Activated T-helper 17 cell treated with anti-CD3 and anti-CD28 coated beads, Interleukin-2, amount 50 U/mL, for 72 hours (primary cell): ENCODE measurements around the gene GPRIN2. TPM values are rescaled to one million over a fixed set of nuclear protein-coding genes. Genes with fewer than 3 reads are reported as not detected.
"Not testable (repeated sequence)": the region's sequence is repeated elsewhere in the genome, so short reads cannot be mapped to it uniquely, and the experiment has no call there.

Experiments
- ATAC-seq: fragments of 150-1000 bp; cut with Tn5 transposase; replicated peaks from 2 replicates; pipeline ENCODE4 v1.10.0; 2021; ENCODE audit warnings: mild to moderate bottlenecking, moderate library complexity
- H3K27ac Mint-ChIP-seq: one replicate; pipeline ENCODE4 v1.8.0; 2022; ENCODE audit warnings: mixed read lengths
- H3K27me3 Mint-ChIP-seq: one replicate; pipeline ENCODE4 v1.8.0; 2022; ENCODE audit warnings: mixed read lengths
- H3K36me3 Mint-ChIP-seq: one replicate; pipeline ENCODE4 v1.8.0; 2022; ENCODE audit warnings: low read depth, mild to moderate bottlenecking, mixed read lengths
- H3K4me1 Mint-ChIP-seq: one replicate; pipeline ENCODE4 v1.8.0; 2022; ENCODE audit warnings: mixed read lengths
- H3K4me3 Mint-ChIP-seq: one replicate; pipeline ENCODE4 v1.8.0; 2022; ENCODE audit warnings: mild to moderate bottlenecking, mixed read lengths
- H3K9me3 Mint-ChIP-seq: one replicate; pipeline ENCODE4 v1.8.0; 2022; ENCODE audit warnings: mixed read lengths
- total RNA-seq, 2 donors: library from RNA; stranded (reverse); gene quantifications; one replicate each; pipeline ENCODE4 v1.2.3, GENCODE V29; 2022

GPRIN2 gene
- total RNA-seq, 2 donors from 2014 or later, result not detected

DNA sequence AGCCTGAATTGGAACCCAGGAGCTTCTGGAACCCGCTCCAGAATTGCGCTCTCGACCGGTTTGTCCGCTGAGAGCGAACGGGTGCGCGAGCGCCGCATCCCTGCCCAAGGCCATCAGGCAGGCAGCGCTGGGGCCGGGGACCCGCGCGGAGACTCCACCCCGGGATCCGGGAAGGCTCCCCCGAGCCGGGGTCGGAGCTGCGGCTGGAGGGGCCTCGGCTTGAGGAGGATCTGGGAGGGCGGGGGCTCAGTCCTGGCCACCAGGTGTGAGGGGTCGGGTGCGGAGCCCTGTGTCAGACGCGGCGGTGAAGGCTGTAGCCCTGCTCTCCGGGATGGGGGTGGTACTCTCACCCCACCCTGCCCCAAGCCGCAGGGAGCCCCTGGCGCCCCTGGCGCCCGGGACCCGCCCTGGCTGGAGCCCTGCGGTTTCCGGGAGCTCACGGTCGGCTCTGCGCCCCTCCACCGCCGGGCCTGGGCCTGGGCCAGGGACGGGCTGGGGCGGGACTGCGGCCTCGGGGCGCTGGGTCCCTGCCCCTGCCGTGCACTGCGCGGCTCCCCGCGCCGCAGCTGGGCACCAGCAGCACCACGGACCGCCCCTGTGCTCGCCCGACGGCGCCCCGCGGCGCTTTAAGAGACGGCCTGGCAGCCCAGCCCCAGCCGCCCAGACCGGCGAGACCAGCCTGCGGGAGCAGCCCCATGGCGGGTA is 22.2 kb upstream of the GPRIN2 start, which contains the start of gene SYT15:
Gene SYT15 (plus strand): TSS at position 655 of the 705 bp plus-strand sequence. CDS start 41 bp downstream, at position 696.
- not testable (repeated sequence) for H3K4me1 Mint-ChIP-seq, H3K9me3 Mint-ChIP-seq, H3K4me3 Mint-ChIP-seq, H3K27me3 Mint-ChIP-seq, H3K36me3 Mint-ChIP-seq, H3K27ac Mint-ChIP-seq, ATAC-seq

DNA sequence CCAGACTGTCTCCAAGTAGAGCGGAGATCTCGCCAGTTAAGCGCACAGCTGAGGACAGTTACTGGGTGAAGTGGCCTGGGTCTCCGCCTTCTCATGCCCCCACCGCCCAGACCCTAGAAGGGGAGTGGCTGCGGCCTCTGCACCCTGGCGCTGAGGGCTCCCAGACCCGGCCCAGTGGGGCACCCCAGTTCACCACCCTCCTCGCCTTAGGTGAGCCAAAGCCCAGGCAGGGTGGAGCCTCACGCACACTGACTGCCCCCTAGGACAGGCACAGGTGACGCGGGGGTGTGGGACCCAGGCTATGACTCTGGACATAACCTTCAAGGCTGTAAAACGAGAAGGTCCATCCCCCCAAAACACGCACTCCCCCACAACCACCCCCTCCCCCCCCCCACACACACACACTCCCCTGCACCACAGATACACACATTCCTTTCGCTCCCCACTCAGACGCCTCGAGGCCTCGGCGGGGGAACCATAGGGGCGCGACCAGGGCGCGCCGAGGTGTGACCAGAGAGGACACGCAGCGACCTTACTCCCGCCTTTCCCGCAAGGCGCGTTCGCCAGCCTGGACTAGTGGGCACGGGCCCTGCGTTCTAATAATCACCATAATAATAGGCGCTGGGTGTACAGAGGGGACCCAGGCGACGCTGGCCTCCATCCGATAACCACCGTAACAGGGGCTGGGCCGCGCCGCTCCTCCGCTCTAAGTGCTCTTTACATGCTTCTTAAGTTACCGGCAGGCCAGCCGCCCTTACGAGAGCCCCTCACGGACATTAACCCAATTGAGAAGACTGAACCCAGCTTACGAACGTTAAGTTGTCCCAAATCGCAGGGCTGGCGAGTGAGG is 21.4 kb upstream of the GPRIN2 start:
- not testable (repeated sequence) for H3K36me3 Mint-ChIP-seq, H3K4me1 Mint-ChIP-seq, ATAC-seq, H3K27ac Mint-ChIP-seq, H3K9me3 Mint-ChIP-seq, H3K27me3 Mint-ChIP-seq, H3K4me3 Mint-ChIP-seq

DNA sequence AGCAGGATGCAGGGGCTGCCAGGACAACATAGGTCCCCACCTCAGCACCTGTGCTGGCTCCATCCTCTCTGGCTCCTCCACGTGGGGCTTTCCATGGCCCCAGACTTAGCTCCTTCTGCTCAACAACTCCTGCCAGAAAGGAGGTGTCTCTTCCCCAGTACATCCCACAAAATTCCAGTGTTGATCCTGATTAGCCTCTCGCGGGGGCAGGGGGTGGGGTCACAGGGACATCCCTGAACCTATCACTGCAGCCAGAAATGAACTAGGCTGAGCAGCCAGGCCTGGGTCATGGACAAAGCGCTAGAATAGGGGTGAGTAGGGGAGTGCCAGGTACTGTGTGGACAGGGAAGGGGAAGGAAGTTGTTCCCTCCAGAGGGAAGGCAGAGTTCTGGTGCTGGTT is 17.4 kb upstream of the GPRIN2 start:
- H3K9me3 Mint-ChIP-seq, H3K27ac Mint-ChIP-seq, H3K4me1 Mint-ChIP-seq, H3K4me3 Mint-ChIP-seq, H3K27me3 Mint-ChIP-seq, ATAC-seq, H3K36me3 Mint-ChIP-seq: not testable (repeated sequence)

DNA sequence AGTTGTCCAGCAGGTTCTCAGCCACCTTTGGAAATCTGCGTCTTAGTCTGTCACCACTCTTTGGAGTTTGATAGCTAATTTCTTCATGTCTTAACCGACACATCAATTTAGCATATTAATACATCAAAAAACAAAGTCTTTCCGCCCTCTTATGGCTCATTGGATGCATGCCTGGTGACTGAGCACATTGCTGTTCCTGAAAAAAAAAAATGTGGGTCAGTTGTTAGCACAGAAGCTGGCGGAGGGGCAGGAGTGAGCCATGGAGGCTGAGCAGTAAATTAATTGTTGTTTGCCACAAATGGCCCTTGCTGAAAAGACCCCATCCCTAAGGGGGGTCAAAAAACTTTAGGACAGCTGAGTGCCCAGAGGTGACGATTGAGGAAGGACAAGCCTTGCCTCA is 16.9 kb upstream of the GPRIN2 start:
- H3K4me1 Mint-ChIP-seq, H3K27ac Mint-ChIP-seq, H3K4me3 Mint-ChIP-seq, ATAC-seq, H3K36me3 Mint-ChIP-seq, H3K9me3 Mint-ChIP-seq, H3K27me3 Mint-ChIP-seq: not testable (repeated sequence)

DNA sequence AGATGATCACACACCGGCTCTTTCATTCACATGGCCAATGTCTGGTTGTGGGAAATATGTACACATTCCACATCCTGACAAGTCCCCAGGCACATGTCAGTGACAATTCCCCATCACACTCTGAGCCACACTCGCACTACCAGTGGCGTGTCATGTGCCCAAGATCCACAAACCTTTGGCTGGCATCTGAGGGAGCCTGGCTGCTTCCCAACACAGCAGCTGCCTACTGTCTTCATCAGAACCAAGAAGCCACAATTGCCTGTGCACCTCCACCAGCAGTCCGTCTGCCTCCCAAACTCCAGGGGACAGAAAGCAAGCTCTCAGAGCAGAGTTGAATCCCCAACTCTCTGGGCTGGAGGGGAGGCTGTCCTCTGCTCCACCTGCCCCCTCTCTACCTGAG is 16.3 kb upstream of the GPRIN2 start:
- not testable (repeated sequence) for H3K27me3 Mint-ChIP-seq, H3K9me3 Mint-ChIP-seq, H3K36me3 Mint-ChIP-seq, ATAC-seq, H3K27ac Mint-ChIP-seq, H3K4me3 Mint-ChIP-seq, H3K4me1 Mint-ChIP-seq

DNA sequence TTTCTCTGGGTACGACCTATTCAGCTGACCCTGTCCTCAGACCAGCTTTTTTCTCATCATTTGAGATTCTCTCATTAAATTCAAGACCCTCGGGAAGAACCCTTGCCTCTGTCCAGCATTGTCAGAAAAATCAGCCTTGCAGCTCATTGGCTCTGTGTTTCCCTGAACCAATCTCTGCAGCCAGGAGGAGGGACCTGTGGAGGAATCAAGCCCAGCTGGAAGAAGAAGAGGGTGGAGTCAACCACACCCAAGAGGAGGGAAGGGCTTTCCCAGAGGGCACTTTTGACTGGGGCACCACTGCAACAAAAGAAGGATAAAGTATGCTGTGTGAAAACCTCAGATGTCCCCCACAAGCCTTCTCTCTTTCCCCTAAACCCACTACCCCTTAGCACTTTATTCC is 14.2 kb upstream of the GPRIN2 start:
- not testable (repeated sequence) for H3K4me1 Mint-ChIP-seq, H3K36me3 Mint-ChIP-seq, ATAC-seq, H3K9me3 Mint-ChIP-seq, H3K4me3 Mint-ChIP-seq, H3K27me3 Mint-ChIP-seq, H3K27ac Mint-ChIP-seq

DNA sequence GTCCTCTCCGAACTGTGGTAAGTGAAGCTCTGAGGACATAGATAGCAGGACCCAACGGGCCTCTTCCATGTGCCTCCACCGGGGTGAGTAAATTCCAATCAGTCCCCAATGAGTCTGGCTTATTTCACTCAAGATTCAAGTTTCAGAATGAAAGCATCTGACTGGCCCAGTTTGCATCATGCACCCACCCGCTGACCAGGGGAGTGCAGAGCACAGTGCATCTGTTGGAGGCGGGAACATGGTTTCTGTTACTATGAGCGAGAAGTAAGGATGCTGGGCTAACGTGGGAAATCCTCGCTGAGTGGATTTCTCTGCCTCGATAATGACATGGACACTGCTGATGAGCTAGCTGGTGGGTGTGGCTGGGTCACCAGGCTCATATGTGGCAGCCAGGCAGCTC is 10.7 kb upstream of the GPRIN2 start:
- ATAC-seq, H3K4me1 Mint-ChIP-seq, H3K36me3 Mint-ChIP-seq, H3K4me3 Mint-ChIP-seq, H3K9me3 Mint-ChIP-seq, H3K27ac Mint-ChIP-seq, H3K27me3 Mint-ChIP-seq: not testable (repeated sequence)

DNA sequence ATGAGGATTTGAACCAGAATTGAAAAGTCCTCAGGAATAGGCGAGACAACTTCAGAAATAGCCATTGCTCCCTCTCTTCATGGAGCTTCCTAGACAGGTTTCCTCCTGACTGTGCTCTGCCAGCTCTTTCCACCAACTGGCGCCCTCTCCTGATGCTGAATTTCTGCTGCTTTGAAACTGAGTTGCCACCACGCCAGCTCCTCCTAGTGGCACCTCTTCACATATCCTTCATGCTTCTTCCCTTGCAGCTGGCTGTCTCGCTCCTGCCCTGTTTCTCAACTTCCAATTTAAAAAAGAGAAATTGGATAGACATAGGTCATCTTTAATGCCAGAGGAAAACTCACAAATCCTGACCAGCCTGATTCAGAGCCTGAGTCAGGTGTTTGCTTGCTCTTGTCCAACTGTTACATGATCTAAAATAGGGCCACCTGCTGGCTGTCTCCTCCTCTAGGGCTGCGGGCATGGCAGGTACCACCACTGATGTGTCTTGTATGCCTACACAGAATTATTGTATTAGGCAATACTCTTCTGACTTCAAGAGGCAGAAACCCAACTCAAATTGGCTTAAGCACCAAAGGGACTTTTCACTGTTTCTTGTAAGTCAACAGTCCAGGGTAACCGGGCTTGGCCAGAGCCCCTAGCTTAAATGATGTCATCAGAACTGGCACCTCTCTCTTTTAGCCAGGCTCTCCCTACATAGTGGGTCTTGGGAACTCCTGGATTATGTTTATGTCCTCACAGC is 9.3 kb upstream of the GPRIN2 start:
- ATAC-seq, result peak; percentile 78
- H3K27me3 Mint-ChIP-seq, H3K4me3 Mint-ChIP-seq: not testable (repeated sequence)

DNA sequence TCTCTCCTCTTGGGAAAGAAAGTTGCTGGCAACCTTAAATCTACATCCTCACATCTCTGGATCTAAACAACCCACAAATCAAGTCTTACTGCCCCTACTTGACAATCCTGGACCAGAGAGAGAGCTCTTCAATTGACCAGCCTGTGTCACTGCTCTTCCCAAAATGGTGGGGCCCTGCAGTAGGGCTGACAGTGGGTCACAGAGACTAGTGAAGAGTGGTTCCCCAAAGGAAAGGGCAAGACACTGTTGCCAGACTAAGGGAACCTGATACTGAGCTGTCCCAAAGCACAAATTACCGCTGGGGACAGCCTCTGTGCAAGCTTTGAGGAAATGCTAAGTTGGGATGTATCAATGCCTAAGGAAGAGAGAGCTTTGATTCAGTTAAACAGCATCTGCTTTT is 4.5 kb upstream of the GPRIN2 start:
- H3K36me3 Mint-ChIP-seq, result no peaks in the 10 kb centered on the region
- H3K9me3 Mint-ChIP-seq, result no peaks in the 10 kb centered on the region
- H3K27ac Mint-ChIP-seq, result no peak overlapping the region
- H3K4me3 Mint-ChIP-seq, result no peak overlapping the region
- peaks cover 4% of the 10 kb centered on the region for H3K4me1 Mint-ChIP-seq
- ATAC-seq, result no peak
- peaks cover 2% of the 10 kb centered on the region for H3K27me3 Mint-ChIP-seq

More for the DNA sequence above, 9.3 kb upstream of the GPRIN2 start:
- H3K4me1 Mint-ChIP-seq, H3K9me3 Mint-ChIP-seq, H3K36me3 Mint-ChIP-seq, H3K27ac Mint-ChIP-seq: not testable (repeated sequence)

DNA sequence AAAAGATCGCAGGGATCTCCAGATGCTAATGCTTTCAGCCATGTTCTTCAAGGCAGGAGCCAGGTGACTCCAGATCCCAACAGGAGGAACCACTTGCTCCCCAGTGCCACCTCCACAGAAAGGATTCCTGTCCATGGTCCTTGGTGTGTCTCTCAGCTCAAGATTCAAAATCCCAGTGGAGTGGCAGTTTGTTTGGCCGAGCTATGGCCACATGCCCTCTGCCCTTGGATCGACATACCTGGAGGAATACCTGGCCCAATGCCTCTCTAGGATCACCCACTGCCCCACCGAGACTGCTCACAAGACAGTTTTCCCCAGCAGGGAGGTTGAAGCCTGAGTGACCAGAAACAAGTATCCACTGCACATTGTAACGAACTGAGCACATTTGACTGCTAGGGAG is 3.9 kb upstream of the GPRIN2 start:
- Mint-ChIP-seq H3K27me3 (peaks cover 5% of the 10 kb centered on the region), H3K4me3 (no peak overlapping the region), H3K36me3 (no peaks in the 10 kb centered on the region), H3K9me3 (no peaks in the 10 kb centered on the region), H3K27ac (no peak overlapping the region), H3K4me1 (peaks cover 4% of the 10 kb centered on the region)
- no peak for ATAC-seq

DNA sequence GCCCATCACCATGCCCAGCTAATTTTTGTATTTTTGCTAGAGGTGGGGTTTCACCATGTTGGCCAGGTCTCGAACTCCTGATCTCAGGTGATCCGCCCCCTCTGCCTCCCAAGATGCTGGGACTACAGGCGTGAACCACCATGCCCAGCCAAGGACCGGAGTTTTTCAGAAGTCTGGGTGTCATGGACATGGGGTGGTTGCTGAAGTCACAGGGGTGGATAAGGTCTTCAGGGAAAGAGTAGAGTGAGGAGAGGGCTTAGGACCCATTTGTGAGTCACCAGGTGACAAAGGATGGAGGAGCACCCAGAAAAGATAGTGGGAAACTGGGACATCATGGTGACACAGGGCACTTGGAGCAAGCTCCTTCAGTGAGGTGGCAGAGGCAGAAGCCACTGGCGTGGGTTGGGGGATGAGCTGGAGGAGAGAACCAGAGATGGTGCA is 2.8 kb upstream of the GPRIN2 start:
- Mint-ChIP-seq H3K27me3 (peaks cover 5% of the 10 kb centered on the region), H3K36me3 (no peaks in the 10 kb centered on the region), H3K9me3 (no peaks in the 10 kb centered on the region), H3K4me1 (peaks cover 4% of the 10 kb centered on the region), H3K4me3 (no peak overlapping the region), H3K27ac (no peak overlapping the region)
- no peak for ATAC-seq

DNA sequence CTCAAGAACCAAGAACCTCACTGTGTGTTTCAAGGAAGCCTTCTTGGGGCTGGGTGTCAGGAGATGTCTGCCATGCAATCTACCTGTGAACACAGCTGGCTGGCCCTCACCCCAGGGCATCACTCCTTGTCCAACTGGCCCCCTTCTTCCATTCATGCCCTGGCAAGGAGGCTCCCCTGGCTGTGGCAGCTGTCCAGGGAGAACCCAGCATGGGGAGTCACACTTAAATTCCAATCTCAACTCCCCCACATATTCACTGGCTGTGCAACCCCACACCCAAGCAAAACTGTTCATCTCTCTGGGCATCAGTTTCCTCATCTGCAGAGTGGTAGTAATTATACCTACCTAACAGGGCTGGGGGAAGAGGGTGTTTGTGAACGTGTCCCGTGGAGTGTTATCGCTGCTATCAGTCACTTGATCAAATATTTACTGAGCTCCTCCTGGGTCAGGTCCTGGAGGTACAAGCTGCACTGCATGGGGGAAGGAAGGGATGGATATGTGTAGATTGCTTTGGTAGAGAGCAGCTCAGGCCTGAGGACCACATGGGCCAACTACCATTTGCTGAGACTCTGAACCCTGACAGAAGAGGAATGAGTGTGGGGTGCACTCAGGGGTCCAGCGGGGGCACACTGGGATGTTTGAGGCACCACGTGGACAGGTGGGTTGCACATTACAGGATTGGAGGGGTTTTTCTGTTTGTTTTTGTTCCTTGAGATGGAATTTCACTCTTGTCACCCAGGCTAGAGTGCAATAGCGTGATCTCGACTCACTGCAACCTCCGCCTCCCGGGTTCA is 2.1 kb upstream of the GPRIN2 start:
- H3K4me3 Mint-ChIP-seq, result no peak overlapping the region
- no peak overlapping the region for H3K27ac Mint-ChIP-seq
- ATAC-seq, result no peak
- H3K36me3 Mint-ChIP-seq, result no peaks in the 10 kb centered on the region
- no peaks in the 10 kb centered on the region for H3K9me3 Mint-ChIP-seq
- peaks cover 5% of the 10 kb centered on the region for H3K27me3 Mint-ChIP-seq
- peaks cover 4% of the 10 kb centered on the region for H3K4me1 Mint-ChIP-seq

DNA sequence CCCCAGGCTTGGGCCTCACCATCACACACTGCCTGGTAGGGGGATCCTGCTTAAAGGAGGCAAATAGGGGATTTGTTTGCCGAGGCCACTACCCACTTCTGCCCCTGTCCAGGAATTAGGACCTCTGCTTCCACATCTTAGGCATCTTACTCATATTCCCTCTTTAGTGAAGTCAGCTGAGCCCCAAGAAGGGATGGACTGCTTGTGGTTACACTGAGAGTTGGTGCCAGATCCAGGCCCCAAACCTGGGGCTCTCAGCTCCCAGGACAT is 1.6 kb upstream of the GPRIN2 start:
- peaks cover 4% of the 10 kb centered on the region for H3K4me1 Mint-ChIP-seq
- peaks cover 5% of the 10 kb centered on the region for H3K27me3 Mint-ChIP-seq
- H3K27ac Mint-ChIP-seq, result no peak overlapping the region
- no peak for ATAC-seq
- peak overlapping the region; percentile 47 for H3K4me3 Mint-ChIP-seq
- no peaks in the 10 kb centered on the region for H3K36me3 Mint-ChIP-seq
- no peaks in the 10 kb centered on the region for H3K9me3 Mint-ChIP-seq

DNA sequence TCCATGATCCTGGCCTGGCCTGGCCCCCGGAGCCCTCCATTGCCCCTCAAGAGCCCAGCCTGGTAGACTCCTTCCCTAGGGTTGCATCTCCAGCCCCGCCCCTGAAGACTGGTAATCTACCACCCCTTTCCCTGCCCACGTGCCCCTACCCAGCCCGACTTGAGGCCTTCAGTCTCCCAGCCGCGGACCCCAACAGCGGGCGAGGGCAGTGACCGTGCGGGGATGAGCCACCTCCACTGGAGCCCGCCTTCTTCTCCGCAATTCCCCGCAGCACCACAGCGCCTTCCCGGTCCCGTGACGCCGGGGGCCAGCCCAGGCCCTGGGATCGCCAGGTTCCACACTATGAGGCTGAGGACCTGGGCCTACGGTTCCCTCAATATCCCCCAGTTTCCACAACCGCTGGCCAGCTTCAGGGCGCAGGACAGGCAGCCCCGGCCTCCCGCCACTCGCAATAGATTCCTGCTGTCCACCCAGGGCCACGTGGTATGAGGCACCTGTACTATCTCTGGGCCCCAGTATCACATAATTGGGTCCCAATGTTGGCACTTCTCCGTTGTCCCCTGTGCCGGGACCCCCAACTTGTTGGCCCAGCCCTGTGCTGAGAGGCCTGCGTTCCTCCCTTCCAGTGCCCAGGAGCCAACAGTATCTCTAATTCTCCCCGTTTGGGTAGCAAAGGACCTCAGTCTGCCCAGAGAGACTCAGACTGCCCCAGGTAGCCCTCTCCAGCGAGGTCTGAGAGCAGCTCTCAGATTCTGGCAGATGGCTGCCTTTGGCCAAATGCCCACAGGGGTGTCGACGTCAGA is 1.1 kb upstream of the GPRIN2 start:
- Mint-ChIP-seq H3K27ac (no peak overlapping the region), H3K9me3 (no peaks in the 10 kb centered on the region), H3K4me3 (peak overlapping the region; percentile 47), H3K36me3 (no peaks in the 10 kb centered on the region), H3K4me1 (peaks cover 4% of the 10 kb centered on the region), H3K27me3 (peaks cover 5% of the 10 kb centered on the region)
- ATAC-seq, result no peak
